ENCODE results near the gene RSPO1.

RSPO1 gene

DNA sequence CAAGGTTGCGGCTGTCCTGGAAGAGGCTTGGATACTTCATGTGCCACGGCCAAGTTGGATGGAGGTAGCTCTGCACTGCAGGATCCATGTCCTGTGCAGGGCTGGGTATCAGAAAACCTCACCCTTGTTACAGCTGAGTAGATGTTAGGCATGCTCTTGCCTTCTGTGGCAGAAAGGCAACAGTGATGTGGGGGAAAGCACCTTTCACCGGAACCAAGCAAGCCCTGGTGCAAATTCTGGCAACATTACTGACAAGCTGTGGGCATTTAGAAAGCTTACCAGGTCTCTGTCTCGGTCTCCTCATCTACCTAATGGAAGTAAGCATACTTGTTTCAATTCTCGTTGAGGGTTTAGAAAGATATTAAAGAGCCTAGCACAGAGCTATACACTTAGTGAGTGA, 43.1 kb upstream of the RSPO1 start:
- no peak overlapping the region for H3K4ac ChIP-seq (ENCODE audit: low read length)
- no peak overlapping the region for H2BK5ac ChIP-seq (ENCODE audit: low read length)
- H3K18ac ChIP-seq (ENCODE audit: low read length) = no peak overlapping the region
- H2AK5ac ChIP-seq (ENCODE audit: low read depth, low read length) = no peak overlapping the region
- WGBS, 2 donors (ENCODE audit: extremely low coverage in 2 of 2, insufficient read length in 2 of 2, insufficient replicate concordance in 1 of 2) = no CpG with 5 or more reads among the region's 5 CpGs
- no peak overlapping the region for H3K9ac ChIP-seq (ENCODE audit: low read depth, low read length, poor library complexity)
- H4K91ac ChIP-seq (ENCODE audit: low read depth, low read length, poor library complexity) = no peak overlapping the region
- H3K27me3 ChIP-seq (ENCODE audit: control insufficient read depth in 3 of 3, insufficient read depth in 3 of 3, low read depth in 1 of 3, low read length in 3 of 3) = peaks cover 0 to 49% (median 0%) of the 10 kb centered on the region in 3 experiments
- no peak overlapping the region for H2BK12ac ChIP-seq (ENCODE audit: low read length)
- H2BK120ac ChIP-seq (ENCODE audit: low read depth, low read length) = no peak overlapping the region
- no peak overlapping the region for H3K4me3 ChIP-seq (ENCODE audit: low read length in 2 of 2)
- H2AFZ ChIP-seq (ENCODE audit: low read length) = no peak overlapping the region
- no peak overlapping the region for H3K23ac ChIP-seq (ENCODE audit: low read depth, low read length, poor library complexity)
- H2BK15ac ChIP-seq (ENCODE audit: low read length) = no peak overlapping the region
- no peak overlapping the region for H3K27ac ChIP-seq (replicated peaks; ENCODE audit: low read length)
- H3K4me2 ChIP-seq (ENCODE audit: insufficient read depth, low read length, poor library complexity, severe bottlenecking) = no peak overlapping the region
- H3K14ac ChIP-seq (ENCODE audit: low read length) = no peak overlapping the region
- no peak overlapping the region for H4K8ac ChIP-seq (ENCODE audit: low read depth, low read length)
- no peak for DNase-seq (ENCODE audit: low spot score)
- peaks cover 6 to 21% of the 10 kb centered on the region in 2 donors for H3K36me3 ChIP-seq (replicated peaks in 1 of 2; ENCODE audit: control insufficient read depth in 2 of 2, insufficient read depth in 2 of 2, low read length in 2 of 2)
- no peaks in the 10 kb centered on the region for H3K9me3 ChIP-seq (replicated peaks in 1 of 2; ENCODE audit: control insufficient read depth in 2 of 2, insufficient read depth in 1 of 2, low read depth in 1 of 2, low read length in 2 of 2)
- no peaks in the 10 kb centered on the region for H3K4me1 ChIP-seq (ENCODE audit: control insufficient read depth in 2 of 2, insufficient read depth in 1 of 2, low read depth in 1 of 2, low read length in 2 of 2)
- H3K79me1 ChIP-seq (ENCODE audit: low read depth, low read length) = no peaks in the 10 kb centered on the region

- H2AK5ac ChIP-seq (ENCODE audit: low read depth, low read length) = no peak overlapping the region
- H2BK120ac ChIP-seq (ENCODE audit: low read depth, low read length) = no peak overlapping the region
- DNase-seq (ENCODE audit: low spot score) = no peak
- no peak overlapping the region for H4K91ac ChIP-seq (ENCODE audit: low read depth, low read length, poor library complexity)
- H3K9ac ChIP-seq (ENCODE audit: low read depth, low read length, poor library complexity) = no peak overlapping the region
- no peak overlapping the region for H3K4me2 ChIP-seq (ENCODE audit: insufficient read depth, low read length, poor library complexity, severe bottlenecking)
- H4K8ac ChIP-seq (ENCODE audit: low read depth, low read length) = no peak overlapping the region
- H3K27ac ChIP-seq (replicated peaks; ENCODE audit: low read length) = no peak overlapping the region
- no peak overlapping the region for H3K4me3 ChIP-seq (ENCODE audit: low read length in 2 of 2)
- no peak overlapping the region for H3K18ac ChIP-seq (ENCODE audit: low read length)
- no peak overlapping the region for H2BK5ac ChIP-seq (ENCODE audit: low read length)
- no peak overlapping the region for H2AFZ ChIP-seq (ENCODE audit: low read length)
- H3K4me1 ChIP-seq (ENCODE audit: control insufficient read depth in 2 of 2, insufficient read depth in 1 of 2, low read depth in 1 of 2, low read length in 2 of 2) = no peaks in the 10 kb centered on the region
- no peak overlapping the region for H3K23ac ChIP-seq (ENCODE audit: low read depth, low read length, poor library complexity)
- no peaks in the 10 kb centered on the region for H3K9me3 ChIP-seq (replicated peaks in 1 of 2; ENCODE audit: control insufficient read depth in 2 of 2, insufficient read depth in 1 of 2, low read depth in 1 of 2, low read length in 2 of 2)
- H2BK15ac ChIP-seq (ENCODE audit: low read length) = no peak overlapping the region
- H3K36me3 ChIP-seq (replicated peaks in 1 of 2; ENCODE audit: control insufficient read depth in 2 of 2, insufficient read depth in 2 of 2, low read length in 2 of 2) = peaks cover 3 to 15% of the 10 kb centered on the region in 2 donors
- H3K4ac ChIP-seq (ENCODE audit: low read length) = no peak overlapping the region
- WGBS, 2 donors (ENCODE audit: extremely low coverage in 2 of 2, insufficient read length in 2 of 2, insufficient replicate concordance in 1 of 2) = no CpG with 5 or more reads among the region's 4 CpGs
- H3K27me3 ChIP-seq (ENCODE audit: control insufficient read depth in 3 of 3, insufficient read depth in 3 of 3, low read depth in 1 of 3, low read length in 3 of 3) = peaks cover 0 to 54% (median 0%) of the 10 kb centered on the region in 3 experiments
- no peaks in the 10 kb centered on the region for H3K79me1 ChIP-seq (ENCODE audit: low read depth, low read length)
- H2BK12ac ChIP-seq (ENCODE audit: low read length) = no peak overlapping the region
- no peak overlapping the region for H3K14ac ChIP-seq (ENCODE audit: low read length)
Observed at GRCh38 chr1:37677143-37677439, 42.4 kb upstream of the RSPO1 start.

DNA sequence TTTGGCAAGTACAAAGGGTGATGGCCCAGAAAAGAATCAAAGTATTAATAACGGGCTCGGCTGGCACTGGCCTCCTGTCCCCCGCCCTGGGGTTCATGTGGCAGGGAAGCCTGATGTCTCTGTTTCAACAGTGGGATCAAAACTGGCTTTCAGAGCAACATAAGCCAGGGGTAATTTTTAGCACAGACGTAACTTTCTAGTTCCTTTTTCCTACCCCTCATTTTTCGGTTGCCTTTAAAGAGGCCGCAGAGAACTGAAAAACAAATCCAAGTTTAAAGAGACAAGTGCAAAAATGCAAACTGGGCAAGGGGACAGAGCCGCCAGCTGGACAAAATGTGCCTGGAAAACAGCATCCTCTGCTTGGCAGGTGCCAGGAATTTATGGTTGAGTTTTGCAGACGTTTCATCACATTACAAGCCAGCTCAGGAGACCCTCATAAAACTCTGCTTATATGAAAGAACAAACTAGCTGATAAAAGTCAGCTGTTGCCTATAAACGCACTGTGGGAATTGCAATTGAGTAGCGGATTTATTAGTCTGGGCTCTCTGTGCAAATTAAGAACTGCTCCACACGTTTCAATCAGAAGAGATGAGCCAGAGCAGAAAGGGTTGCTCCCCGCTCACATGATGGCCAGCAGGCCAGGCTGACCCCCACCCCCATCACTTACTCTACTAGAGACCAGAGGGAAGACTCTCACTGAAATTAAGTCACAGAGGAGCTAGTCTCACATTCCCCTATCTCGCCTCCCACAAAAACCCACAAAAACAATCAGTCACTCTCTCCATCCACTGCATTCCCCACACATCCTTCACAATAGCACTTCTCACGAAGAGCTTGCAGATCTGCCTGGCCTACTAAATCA, 41.8 kb upstream of the RSPO1 start:
- WGBS, 2 donors (ENCODE audit: extremely low coverage in 2 of 2, insufficient read length in 2 of 2, insufficient replicate concordance in 1 of 2) = no CpG with 5 or more reads among the region's 14 CpGs
- DNase-seq (ENCODE audit: low spot score) = no peak
- no peak overlapping the region for H2BK120ac ChIP-seq (ENCODE audit: low read depth, low read length)
- no peaks in the 10 kb centered on the region for H3K9me3 ChIP-seq (replicated peaks in 1 of 2; ENCODE audit: control insufficient read depth in 2 of 2, insufficient read depth in 1 of 2, low read depth in 1 of 2, low read length in 2 of 2)
- H3K27ac ChIP-seq (replicated peaks; ENCODE audit: low read length) = no peak overlapping the region
- no peak overlapping the region for H3K23ac ChIP-seq (ENCODE audit: low read depth, low read length, poor library complexity)
- H3K4me2 ChIP-seq (ENCODE audit: insufficient read depth, low read length, poor library complexity, severe bottlenecking) = no peak overlapping the region
- no peak overlapping the region for H3K18ac ChIP-seq (ENCODE audit: low read length)
- H2BK15ac ChIP-seq (ENCODE audit: low read length) = no peak overlapping the region
- no peak overlapping the region for H2AK5ac ChIP-seq (ENCODE audit: low read depth, low read length)
- no peak overlapping the region for H3K4ac ChIP-seq (ENCODE audit: low read length)
- no peak overlapping the region for H3K9ac ChIP-seq (ENCODE audit: low read depth, low read length, poor library complexity)
- H2AFZ ChIP-seq (ENCODE audit: low read length) = no peak overlapping the region
- no peak overlapping the region for H2BK12ac ChIP-seq (ENCODE audit: low read length)
- H4K8ac ChIP-seq (ENCODE audit: low read depth, low read length) = no peak overlapping the region
- H3K4me3 ChIP-seq (ENCODE audit: low read length in 2 of 2) = no peak overlapping the region
- peaks cover 3 to 9% of the 10 kb centered on the region in 2 donors for H3K36me3 ChIP-seq (replicated peaks in 1 of 2; ENCODE audit: control insufficient read depth in 2 of 2, insufficient read depth in 2 of 2, low read length in 2 of 2)
- H3K14ac ChIP-seq (ENCODE audit: low read length) = no peak overlapping the region
- no peak overlapping the region for H2BK5ac ChIP-seq (ENCODE audit: low read length)
- H4K91ac ChIP-seq (ENCODE audit: low read depth, low read length, poor library complexity) = no peak overlapping the region
- peaks cover 0 to 60% (median 0%) of the 10 kb centered on the region in 3 experiments for H3K27me3 ChIP-seq (ENCODE audit: control insufficient read depth in 3 of 3, insufficient read depth in 3 of 3, low read depth in 1 of 3, low read length in 3 of 3)
- peaks cover 0 to 1% of the 10 kb centered on the region in 2 donors for H3K4me1 ChIP-seq (ENCODE audit: control insufficient read depth in 2 of 2, insufficient read depth in 1 of 2, low read depth in 1 of 2, low read length in 2 of 2)
- H3K79me1 ChIP-seq (ENCODE audit: low read depth, low read length) = no peaks in the 10 kb centered on the region

DNA sequence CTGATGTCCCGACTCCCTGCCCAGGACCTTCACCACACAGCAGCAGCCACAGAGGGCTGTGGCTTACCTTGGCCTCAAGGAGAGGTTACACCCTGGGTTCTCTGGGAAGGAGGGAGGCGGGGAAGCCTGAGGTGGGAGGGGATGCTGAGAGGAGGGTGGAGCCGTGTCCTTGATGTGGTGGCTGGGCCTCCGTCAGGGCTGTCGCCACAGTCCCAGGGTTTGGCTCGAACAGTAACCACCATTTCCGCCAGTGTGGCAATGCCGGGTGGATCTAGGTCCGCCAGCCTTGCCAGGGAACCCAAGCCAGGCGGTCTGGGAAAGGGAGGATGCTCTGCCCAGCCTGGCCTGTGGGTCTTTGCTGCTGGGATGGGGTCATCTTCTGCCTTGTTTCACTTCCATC, 39.2 kb upstream of the RSPO1 start:
- DNase-seq (ENCODE audit: low spot score) = no peak
- Histone ChIP-seq H2BK5ac (ENCODE audit: low read length) (no peak overlapping the region), H3K9ac (ENCODE audit: low read depth, low read length, poor library complexity) (peak overlapping the region; percentile 24), H3K79me1 (ENCODE audit: low read depth, low read length) (no peaks in the 10 kb centered on the region), H3K4me1 (ENCODE audit: control insufficient read depth in 2 of 2, insufficient read depth in 1 of 2, low read depth in 1 of 2, low read length in 2 of 2) (peaks cover 0 to 2% of the 10 kb centered on the region in 2 donors), H3K4me2 (ENCODE audit: insufficient read depth, low read length, poor library complexity, severe bottlenecking) (no peak overlapping the region), H3K14ac (ENCODE audit: low read length) (peak overlapping the region; percentile 27), H3K9me3 (replicated peaks in 1 of 2; ENCODE audit: control insufficient read depth in 2 of 2, insufficient read depth in 1 of 2, low read depth in 1 of 2, low read length in 2 of 2) (no peaks in the 10 kb centered on the region), H3K36me3 (replicated peaks in 1 of 2; ENCODE audit: control insufficient read depth in 2 of 2, insufficient read depth in 2 of 2, low read length in 2 of 2) (no peaks in the 10 kb centered on the region), H4K8ac (ENCODE audit: low read depth, low read length) (no peak overlapping the region), H2BK15ac (ENCODE audit: low read length) (peak overlapping the region; percentile 24), H2BK120ac (ENCODE audit: low read depth, low read length) (no peak overlapping the region), H4K91ac (ENCODE audit: low read depth, low read length, poor library complexity) (no peak overlapping the region), H3K4me3 (ENCODE audit: low read length in 2 of 2) (no peak overlapping the region), H2BK12ac (ENCODE audit: low read length) (peak overlapping the region; percentile 63), H2AFZ (ENCODE audit: low read length) (no peak overlapping the region), H2AK5ac (ENCODE audit: low read depth, low read length) (no peak overlapping the region), H3K27ac (replicated peaks; ENCODE audit: low read length) (no peak overlapping the region), H3K18ac (ENCODE audit: low read length) (peak overlapping the region; percentile 21), H3K4ac (ENCODE audit: low read length) (peak overlapping the region; percentile 72), H3K23ac (ENCODE audit: low read depth, low read length, poor library complexity) (no peak overlapping the region), H3K27me3 (ENCODE audit: control insufficient read depth in 3 of 3, insufficient read depth in 3 of 3, low read depth in 1 of 3, low read length in 3 of 3) (peaks cover 0 to 70% (median 0%) of the 10 kb centered on the region in 3 experiments)
- WGBS, 2 donors (ENCODE audit: extremely low coverage in 2 of 2, insufficient read length in 2 of 2, insufficient replicate concordance in 1 of 2) = no CpG with 5 or more reads among the region's 10 CpGs
